Ovary (tissue), 9 donors: ENCODE data around the gene ABHD16B. TPM values are rescaled to one million over a fixed set of nuclear protein-coding genes. Genes with fewer than 3 reads are reported as not detected.
"Not testable (repeated sequence)": the region's sequence is repeated elsewhere in the genome, so short reads cannot be mapped to it uniquely, and the experiment has no call there.

Experiments used
- DNase-seq, 5 donors: peaks; one replicate each; pipeline ENCODE4 v3.0.0-alpha.2; 2019 to 2020
- H3K27ac ChIP-seq, 2 donors: fragments of 200-600 bp; one replicate each; pipeline versions ENCODE4 v1.5.1 to v1.8.0; 2019 to 2022
- H3K27me3 ChIP-seq: fragments of 200-600 bp; one replicate; pipeline ENCODE4 v1.8.0; 2022
- H3K36me3 ChIP-seq: fragments of 200-600 bp; sonication (generic); one replicate; pipeline ENCODE4 v1.5.1; 2019
- H3K4me1 ChIP-seq: one replicate; pipeline ENCODE4 v1.8.1; 2013; ENCODE audit warnings: mild to moderate bottlenecking, moderate library complexity; ENCODE audit not compliant: insufficient read depth
- H3K4me3 ChIP-seq: fragments of 200-600 bp; sonication (generic); one replicate; pipeline ENCODE4 v1.5.1; 2017
- H3K9me3 ChIP-seq, 2 donors: fragments of 200-600 bp in 1 of 2; sonication (generic) in 1 of 2; one replicate each; pipeline versions ENCODE4 v1.5.1 to v1.8.1; 2013 to 2019; ENCODE audit warnings: mild to moderate bottlenecking in 1 of 2, moderate library complexity in 1 of 2
- CTCF ChIP-seq, 3 donors: fragments of 450-650 bp in 2 of 3; fragments of 200-600 bp in 1 of 3; IDR thresholded peaks; one replicate each; pipeline versions ENCODE4 v1.5.1 to v1.8.0; 2016 to 2022; ENCODE audit warnings: antibody characterized with exemption in 3 of 3, mild to moderate bottlenecking in 1 of 3
- EP300 ChIP-seq: sonication (generic); formaldehyde crosslinking; IDR thresholded peaks from one replicate; pipeline ENCODE4 v1.6.1; 2017; ENCODE audit warnings: antibody characterized with exemption
- POLR2A ChIP-seq: fragments of 450-650 bp; IDR thresholded peaks from one replicate; pipeline ENCODE4 v1.6.1; 2017; ENCODE audit warnings: antibody characterized with exemption, mild to moderate bottlenecking, moderate library complexity
- WGBS, 3 donors: extraction: QIAGEN DNeasy Blood & Tissue Kit in 1 of 3; methylation state at CpG; one replicate each; pipeline versions ENCODE4 v1.1.5 to v1.1.7; 2013 to 2017; 5-methylcytosine and 5-hydroxymethylcytosine counted together
- intact Hi-C, 4 donors: fragments of 100-400 bp; cut with DNase I; formaldehyde crosslinking; loops; one replicate each; pipeline versions ENCODE4 v1.11.0 to v1.15.1; 2022 to 2023
- polyA plus RNA-seq, 2 donors: library from polyadenylated mRNA; stranded (reverse); fragments of 200-250 nt in 1 of 2; fragments of 350-450 nt in 1 of 2; fragmentation: Illumina TruSeq in 1 of 2; extraction: RNeasy Lipid Tissue Mini Kit (QIAGEN cat#74804) in 1 of 2; gene quantifications; one replicate each; pipeline ENCODE4 v1.2.3, GENCODE V29; 2013 to 2014
- total RNA-seq, 7 donors: library from RNA; depleted of rRNA in 2 of 7; stranded (reverse); fragments of >200 nt in 2 of 7; fragmentation: NEBNext Ultra II Directional in 3 of 7; extraction: Animal tissue kit (Norgen Biotek cat#: 25700) in 3 of 7; gene quantifications; one replicate each; pipeline versions ENCODE4 v1.1.0 to v1.2.4, GENCODE V29; 2016 to 2023
- donor health status: DM: no; HTN: no; CAD: no; lungs with moderate emphysema.
- donor health status: DM: no; HTN: no; CAD: no.
- donor health status: Bipolar disorder and iron deficiency.
- donor health status: DM: yes; HTN: yes; CAD: no.
- donor health status: DM: no; HTN: no; CAD: no.
- donor health status: DM: yes; HTN: yes; CAD: no.

Gene ABHD16B
- total and polyA plus RNA-seq, 9 donors, result 0.57 TPM; not detected in 8

GRCh38 chr20:63868264-63868663, 7.0 kb downstream of the ABHD16B start:
- WGBS, 3 donors, result 80 to 89% (median 88%) methylated on average over 5 of the region's 5 CpGs
- no peak for TF ChIP-seq CTCF (IDR thresholded peaks at IDR 0.05)
- TF ChIP-seq POLR2A, result no peak
- no peak for TF ChIP-seq EP300
- Histone ChIP-seq H3K4me3 (no peak overlapping the region), H3K4me1 (peaks cover 7% of the 10 kb centered on the region), H3K36me3 (no peaks in the 10 kb centered on the region), H3K27ac (no peak overlapping the region), H3K9me3 (no peaks in the 10 kb centered on the region), H3K27me3 (no peaks in the 10 kb centered on the region)
- intact Hi-C loops, result no loop called here
- DNase-seq, result no peak

GRCh38 chr20:63873477-63873971, 12.2 kb downstream of the ABHD16B start:
- no peaks in the 10 kb centered on the region for H3K36me3 ChIP-seq
- DNase-seq, result no peak
- no peak overlapping the region for H3K4me3 ChIP-seq
- intact Hi-C loops, result loop anchor here in 1 of 4 donors (10.0 kb wide), 1 partner anchor 339 kb away; the partner anchor contains the start of gene PTK6
- H3K27ac ChIP-seq, result no peak overlapping the region
- H3K27me3 ChIP-seq, result no peaks in the 10 kb centered on the region
- TF ChIP-seq POLR2A (no peak), EP300 (no peak), CTCF (IDR thresholded peaks at IDR 0.05) (no peak)
- 81 to 85% (median 82%) methylated on average over 14 of the region's 14 CpGs for WGBS, 3 donors
- H3K4me1 ChIP-seq, result no peaks in the 10 kb centered on the region
- H3K9me3 ChIP-seq, result no peaks in the 10 kb centered on the region

GRCh38 chr20:63874241-63874640, 12.9 kb downstream of the ABHD16B start:
- WGBS, 3 donors, result 87 to 92% (median 90%) methylated on average over 7 of the region's 7 CpGs
- not testable (repeated sequence) for H3K9me3 ChIP-seq, H3K4me3 ChIP-seq, H3K4me1 ChIP-seq, H3K27ac ChIP-seq, DNase-seq, H3K27me3 ChIP-seq, H3K36me3 ChIP-seq
- intact Hi-C loops, result loop anchor here in 1 of 4 donors (10.0 kb wide), 1 partner anchor 339 kb away; the partner anchor contains the start of gene PTK6

- Histone ChIP-seq H3K4me1 (no peaks in the 10 kb centered on the region), H3K9me3 (no peaks in the 10 kb centered on the region), H3K27me3 (no peaks in the 10 kb centered on the region), H3K4me3 (no peak overlapping the region), H3K36me3 (no peaks in the 10 kb centered on the region), H3K27ac (no peak overlapping the region)
- DNase-seq, result no peak
- intact Hi-C loops, result loop anchor here in 1 of 4 donors (10.0 kb wide), 1 partner anchor 342 kb away; the partner anchor contains the start of gene PTK6
- no peak for TF ChIP-seq POLR2A
- 88 to 90% (median 89%) methylated on average over 19 of the region's 19 CpGs for WGBS, 3 donors
These were observed 15.3 kb downstream of the ABHD16B start for GRCh38 chr20:63876489-63877036.

- no peaks in the 10 kb centered on the region for H3K36me3 ChIP-seq
- 87 to 92% (median 88%) methylated on average over 32 of the region's 32 CpGs for WGBS, 3 donors
- H3K9me3 ChIP-seq, result no peaks in the 10 kb centered on the region
- no peaks in the 10 kb centered on the region for H3K27me3 ChIP-seq
- H3K4me3 ChIP-seq, result no peak overlapping the region
- intact Hi-C loops, result loop anchor here in 1 of 4 donors (10.0 kb wide), 1 partner anchor 343 kb away; the partner anchor contains the start of gene PTK6
- no peak for DNase-seq
- H3K27ac ChIP-seq, result no peak overlapping the region
- TF ChIP-seq POLR2A (no peak), EP300 (no peak), CTCF (IDR thresholded peaks at IDR 0.05) (no peak)
- H3K4me1 ChIP-seq, result no peaks in the 10 kb centered on the region
These were observed 16.6 kb downstream of the ABHD16B start for GRCh38 chr20:63877755-63878470.
